ENCODE results near the gene SCAPER. TPM values are rescaled to one million over a fixed set of nuclear protein-coding genes. Genes with fewer than 3 reads are reported as not detected.

SCAPER gene
- total and polyA plus RNA-seq, 2 donors (not counting 1 experiment from before 2014, with no cell fraction given): 8.3 to 61.6 TPM

DNA sequence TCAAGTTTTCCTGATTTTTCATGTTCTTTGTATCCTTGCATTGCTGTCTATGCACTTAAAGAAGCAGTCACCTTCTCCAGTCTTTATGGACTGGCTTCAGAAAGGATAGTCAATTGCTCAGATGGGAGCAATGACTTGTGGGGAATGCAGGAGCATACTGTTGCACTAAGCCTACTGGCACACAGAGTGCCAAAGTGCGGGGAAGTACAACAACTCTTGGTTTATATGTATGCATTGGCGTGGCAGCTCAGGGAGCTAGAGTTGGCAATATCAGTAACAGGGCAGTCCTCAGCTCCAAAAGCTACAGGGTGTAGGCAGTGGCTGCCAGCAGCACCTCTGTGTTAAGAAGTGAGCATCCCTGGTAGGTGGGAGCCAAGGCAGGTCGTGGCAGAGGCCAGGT, 141.1 kb downstream of the SCAPER start:
- Histone ChIP-seq H3K27ac (ENCODE audit: low read length in 2 of 2) (no peak overlapping the region), H3K4me2 (replicated peaks; ENCODE audit: low read depth, low read length, poor library complexity, severe bottlenecking) (no peak overlapping the region), H3K4me3 (ENCODE audit: control extremely low read depth in 1 of 5, extremely low read depth in 1 of 5, insufficient read depth in 1 of 5, low read depth in 2 of 5, low read length in 4 of 5) (no peak overlapping the region), H2AFZ (ENCODE audit: insufficient read depth, low read depth, low read length, poor library complexity, severe bottlenecking) (no peak overlapping the region), H3K27me3 (replicated peaks in 1 of 4; ENCODE audit: control extremely low read depth in 1 of 4, control insufficient read depth in 3 of 4, insufficient read depth in 4 of 4, low read length in 3 of 4) (no peaks in the 10 kb centered on the region), H3K9me3 (ENCODE audit: control extremely low read depth in 1 of 3, control insufficient read depth in 2 of 3, insufficient read depth in 1 of 3, low read length in 2 of 3) (peaks cover 1 to 12% (median 8%) of the 10 kb centered on the region in 3 donors), H3K79me2 (ENCODE audit: control insufficient read depth, insufficient read depth, low read length) (no peaks in the 10 kb centered on the region), H3K36me3 (replicated peaks in 1 of 2; ENCODE audit: control extremely low read depth in 1 of 2, control insufficient read depth in 1 of 2, extremely low read depth in 1 of 2, insufficient read depth in 2 of 2, low read length in 1 of 2) (peaks cover 3 to 31% of the 10 kb centered on the region in 2 experiments), H4K20me1 (ENCODE audit: control insufficient read depth, insufficient read depth, low read length, poor library complexity, severe bottlenecking) (no peaks in the 10 kb centered on the region), H3K9ac (ENCODE audit: low read length) (no peak overlapping the region), H3K4me1 (ENCODE audit: control insufficient read depth in 2 of 2, insufficient read depth in 2 of 2, low read length in 2 of 2) (no peaks in the 10 kb centered on the region)
- TF ChIP-seq, protein P1, sequence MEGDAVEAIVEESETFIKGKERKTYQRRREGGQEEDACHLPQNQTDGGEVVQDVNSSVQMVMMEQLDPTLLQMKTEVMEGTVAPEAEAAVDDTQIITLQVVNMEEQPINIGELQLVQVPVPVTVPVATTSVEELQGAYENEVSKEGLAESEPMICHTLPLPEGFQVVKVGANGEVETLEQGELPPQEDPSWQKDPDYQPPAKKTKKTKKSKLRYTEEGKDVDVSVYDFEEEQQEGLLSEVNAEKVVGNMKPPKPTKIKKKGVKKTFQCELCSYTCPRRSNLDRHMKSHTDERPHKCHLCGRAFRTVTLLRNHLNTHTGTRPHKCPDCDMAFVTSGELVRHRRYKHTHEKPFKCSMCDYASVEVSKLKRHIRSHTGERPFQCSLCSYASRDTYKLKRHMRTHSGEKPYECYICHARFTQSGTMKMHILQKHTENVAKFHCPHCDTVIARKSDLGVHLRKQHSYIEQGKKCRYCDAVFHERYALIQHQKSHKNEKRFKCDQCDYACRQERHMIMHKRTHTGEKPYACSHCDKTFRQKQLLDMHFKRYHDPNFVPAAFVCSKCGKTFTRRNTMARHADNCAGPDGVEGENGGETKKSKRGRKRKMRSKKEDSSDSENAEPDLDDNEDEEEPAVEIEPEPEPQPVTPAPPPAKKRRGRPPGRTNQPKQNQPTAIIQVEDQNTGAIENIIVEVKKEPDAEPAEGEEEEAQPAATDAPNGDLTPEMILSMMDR (IDR thresholded peaks at IDR 0.05): no peak
- no peak for TF ChIP-seq EZH2 (IDR thresholded peaks at IDR 0.05; ENCODE audit: borderline replicate concordance, insufficient read depth, low read depth, low read length, poor library complexity, severe bottlenecking)
- CTCF ChIA-PET: no interaction called here
- peaks cover 7% of the 10 kb centered on the region for H3K9me3 Mint-ChIP-seq (ENCODE audit: insufficient read depth)
- no peak for DNase-seq
- ATAC-seq (ENCODE audit: low read depth): no peak
- H3K27me3 Mint-ChIP-seq: no peaks in the 10 kb centered on the region
- no peaks in the 10 kb centered on the region for H3K4me1 Mint-ChIP-seq
- H3K4me3 Mint-ChIP-seq: no peak overlapping the region
- H3K27ac Mint-ChIP-seq: no peak overlapping the region
- POLR2A ChIA-PET: no interaction called here
- intact Hi-C loops (cut with micrococcal nuclease): no loop called here
- WGBS (ENCODE audit: insufficient coverage): 93% methylated on average over 3 of the region's 3 CpGs

DNA sequence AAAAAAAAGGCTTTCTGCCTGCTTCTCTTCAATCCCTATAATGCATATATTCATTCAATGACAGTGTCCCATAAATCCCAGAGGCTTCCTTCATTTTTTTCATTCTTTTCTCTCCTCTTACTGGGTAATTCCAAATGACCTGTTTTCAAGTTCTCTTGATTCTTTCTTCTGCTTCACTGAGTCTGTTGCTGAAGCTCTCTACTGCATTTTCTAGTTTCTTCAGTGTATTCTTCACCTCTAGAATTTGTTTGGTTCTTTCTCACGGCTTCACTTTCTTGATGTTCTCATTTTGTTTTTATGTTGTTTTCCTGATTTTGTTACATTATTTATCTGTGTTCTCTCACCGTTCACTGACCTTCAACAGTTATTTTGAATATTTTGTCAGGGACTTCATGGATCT, 141.6 kb downstream of the SCAPER start:
- no CpG with 5 or more reads among the region's 2 CpGs for WGBS (ENCODE audit: insufficient coverage)
- DNase-seq: no peak
- intact Hi-C loops (cut with micrococcal nuclease): no loop called here
- H3K27me3 ChIP-seq (replicated peaks in 1 of 4; ENCODE audit: control extremely low read depth in 1 of 4, control insufficient read depth in 3 of 4, insufficient read depth in 4 of 4, low read length in 3 of 4): no peaks in the 10 kb centered on the region
- H3K36me3 ChIP-seq (replicated peaks in 1 of 2; ENCODE audit: control extremely low read depth in 1 of 2, control insufficient read depth in 1 of 2, extremely low read depth in 1 of 2, insufficient read depth in 2 of 2, low read length in 1 of 2): peaks cover 3 to 31% of the 10 kb centered on the region in 2 experiments
- H3K9ac ChIP-seq (ENCODE audit: low read length): no peak overlapping the region
- H4K20me1 ChIP-seq (ENCODE audit: control insufficient read depth, insufficient read depth, low read length, poor library complexity, severe bottlenecking): no peaks in the 10 kb centered on the region
- no peak for ATAC-seq (ENCODE audit: low read depth)
- H3K9me3 ChIP-seq (ENCODE audit: control extremely low read depth in 1 of 3, control insufficient read depth in 2 of 3, insufficient read depth in 1 of 3, low read length in 2 of 3): peaks cover 1 to 12% (median 8%) of the 10 kb centered on the region in 3 donors
- H3K4me2 ChIP-seq (replicated peaks; ENCODE audit: low read depth, low read length, poor library complexity, severe bottlenecking): no peak overlapping the region
- no peak for TF ChIP-seq EZH2 (IDR thresholded peaks at IDR 0.05; ENCODE audit: borderline replicate concordance, insufficient read depth, low read depth, low read length, poor library complexity, severe bottlenecking)
- TF ChIP-seq, protein P1 (IDR thresholded peaks at IDR 0.05): no peak
- Mint-ChIP-seq H3K9me3 (ENCODE audit: insufficient read depth) (peaks cover 7% of the 10 kb centered on the region), H3K4me3 (no peak overlapping the region), H3K27me3 (no peaks in the 10 kb centered on the region), H3K27ac (no peak overlapping the region), H3K4me1 (no peaks in the 10 kb centered on the region)
- no peak overlapping the region for H3K27ac ChIP-seq (ENCODE audit: low read length in 2 of 2)
- no peaks in the 10 kb centered on the region for H3K79me2 ChIP-seq (ENCODE audit: control insufficient read depth, insufficient read depth, low read length)
- no peaks in the 10 kb centered on the region for H3K4me1 ChIP-seq (ENCODE audit: control insufficient read depth in 2 of 2, insufficient read depth in 2 of 2, low read length in 2 of 2)
- ChIA-PET CTCF (no interaction called here), POLR2A (no interaction called here)
- no peak overlapping the region for H2AFZ ChIP-seq (ENCODE audit: insufficient read depth, low read depth, low read length, poor library complexity, severe bottlenecking)
- no peak overlapping the region for H3K4me3 ChIP-seq (ENCODE audit: control extremely low read depth in 1 of 5, extremely low read depth in 1 of 5, insufficient read depth in 1 of 5, low read depth in 2 of 5, low read length in 4 of 5)
